CD4-positive, alpha-beta T cell treated with Interleukin-17A for 4 hours (primary cell): ENCODE data around the gene ERICH2.

Experiments
- DNase-seq: peaks from one replicate; pipeline ENCODE4 v3.0.0-alpha.2; 2020; ENCODE audit warnings: mixed read lengths

The ERICH2 gene

GRCh38 chr2:170846314-170846713 is 76.1 kb downstream of the ERICH2 start:
- DNase-seq: no peak

DNA sequence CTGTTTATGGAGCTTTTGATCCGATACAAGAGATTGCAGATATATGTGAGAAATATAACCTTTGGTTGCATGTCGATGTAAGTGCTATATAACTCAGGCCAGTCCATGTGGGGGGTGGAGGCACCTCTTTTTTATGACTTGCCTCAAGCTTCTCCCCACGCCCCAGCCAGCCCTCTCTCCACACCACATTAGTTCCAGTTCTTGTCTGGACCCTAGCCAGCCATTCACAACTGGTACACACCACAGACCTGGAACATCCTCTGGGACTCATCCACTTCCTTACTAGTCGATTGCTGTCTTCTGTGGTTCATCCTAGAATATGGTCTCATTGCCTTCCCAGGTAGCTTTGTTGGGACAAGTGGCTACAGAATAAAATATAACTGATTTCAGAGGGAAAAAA is 77.5 kb downstream of the ERICH2 start:
- no peak for DNase-seq
